Rectal smooth muscle tissue (tissue), 1 donor: ENCODE measurements around the gene AMY1A.
"Not testable (repeated sequence)": the region's sequence is repeated elsewhere in the genome, so short reads cannot be mapped to it uniquely, and the experiment has no call there.

Experiments
- H3K27ac ChIP-seq: one replicate; pipeline ENCODE4 v1.7.0; 2013; ENCODE audit warnings: low read depth, low read length, inconsistent platforms
- H3K27me3 ChIP-seq: one replicate; pipeline ENCODE4 v1.7.0; 2013; ENCODE audit warnings: low read length; ENCODE audit not compliant: control insufficient read depth, insufficient read depth
- H3K36me3 ChIP-seq: one replicate; pipeline ENCODE4 v1.7.0; 2013; ENCODE audit warnings: low read length; ENCODE audit not compliant: control insufficient read depth, insufficient read depth
- H3K4me1 ChIP-seq: one replicate; pipeline ENCODE4 v1.7.0; 2013; ENCODE audit warnings: low read length; ENCODE audit not compliant: control insufficient read depth, insufficient read depth
- H3K4me3 ChIP-seq: one replicate; pipeline ENCODE4 v1.7.0; 2013; ENCODE audit warnings: low read length
- H3K9ac ChIP-seq: one replicate; pipeline ENCODE4 v1.7.0; 2013; ENCODE audit warnings: low read length

Gene AMY1A

GRCh38 chr1:103655460-103655859 is at the start of gene AMY1A:
TSS of gene AMY1A (plus strand) at chr1:103655760. CDS start at chr1:103656331, 571 bp downstream.
- H3K9ac ChIP-seq, H3K4me1 ChIP-seq, H3K27me3 ChIP-seq, H3K27ac ChIP-seq, H3K36me3 ChIP-seq, H3K4me3 ChIP-seq: not testable (repeated sequence)

GRCh38 chr1:103616362-103616761 is 39.2 kb upstream of the AMY1A start:
- Histone ChIP-seq H3K4me3 (no peak overlapping the region), H3K9ac (no peak overlapping the region), H3K27ac (no peak overlapping the region), H3K27me3 (no peaks in the 10 kb centered on the region), H3K4me1 (no peaks in the 10 kb centered on the region), H3K36me3 (no peaks in the 10 kb centered on the region)

GRCh38 chr1:103616994-103617477 is 38.5 kb upstream of the AMY1A start, which contains the start of gene AMY2A:
TSS of gene AMY2A (plus strand) at chr1:103617427. CDS start at chr1:103617441, 14 bp downstream.
- not testable (repeated sequence) for H3K4me1 ChIP-seq, H3K4me3 ChIP-seq, H3K9ac ChIP-seq, H3K27me3 ChIP-seq, H3K36me3 ChIP-seq, H3K27ac ChIP-seq

GRCh38 chr1:103627436-103627835 is 28.1 kb upstream of the AMY1A start:
- H3K27me3 ChIP-seq, H3K27ac ChIP-seq, H3K9ac ChIP-seq, H3K4me1 ChIP-seq, H3K36me3 ChIP-seq, H3K4me3 ChIP-seq: not testable (repeated sequence)

GRCh38 chr1:103641194-103641593 is 14.4 kb upstream of the AMY1A start:
- H3K27ac ChIP-seq, H3K4me1 ChIP-seq, H3K9ac ChIP-seq, H3K36me3 ChIP-seq, H3K4me3 ChIP-seq, H3K27me3 ChIP-seq: not testable (repeated sequence)

GRCh38 chr1:103643908-103644307 is 11.7 kb upstream of the AMY1A start:
- not testable (repeated sequence) for H3K27ac ChIP-seq, H3K9ac ChIP-seq, H3K36me3 ChIP-seq, H3K4me3 ChIP-seq, H3K27me3 ChIP-seq, H3K4me1 ChIP-seq

GRCh38 chr1:103650305-103650704 is 5.3 kb upstream of the AMY1A start:
- not testable (repeated sequence) for H3K4me1 ChIP-seq, H3K36me3 ChIP-seq, H3K27ac ChIP-seq, H3K9ac ChIP-seq, H3K27me3 ChIP-seq, H3K4me3 ChIP-seq

GRCh38 chr1:103650889-103651288 is 4.7 kb upstream of the AMY1A start:
- H3K36me3 ChIP-seq, H3K4me1 ChIP-seq, H3K4me3 ChIP-seq, H3K27me3 ChIP-seq, H3K9ac ChIP-seq, H3K27ac ChIP-seq: not testable (repeated sequence)

- not testable (repeated sequence) for H3K36me3 ChIP-seq, H3K4me1 ChIP-seq, H3K9ac ChIP-seq, H3K27me3 ChIP-seq, H3K27ac ChIP-seq, H3K4me3 ChIP-seq
These were observed 1.4 kb upstream of the AMY1A start for GRCh38 chr1:103654133-103654532.

- H3K4me1 ChIP-seq, H3K27me3 ChIP-seq: not testable (repeated sequence)
These were observed 20.8 kb downstream of the AMY1A start for GRCh38 chr1:103676335-103676734.

GRCh38 chr1:103696110-103696509 is 40.5 kb downstream of the AMY1A start, which contains the start of gene AMY1B:
TSS of gene AMY1B (minus strand) at chr1:103696210. CDS start at chr1:103695639, 571 bp downstream.
- H3K36me3 ChIP-seq, H3K27ac ChIP-seq, H3K4me3 ChIP-seq, H3K27me3 ChIP-seq, H3K9ac ChIP-seq, H3K4me1 ChIP-seq: not testable (repeated sequence)

More at GRCh38 chr1:103676335-103676734, 20.8 kb downstream of the AMY1A start:
- H3K9ac ChIP-seq, H3K4me3 ChIP-seq, H3K27ac ChIP-seq, H3K36me3 ChIP-seq: not testable (repeated sequence)

- not testable (repeated sequence) for H3K9ac ChIP-seq, H3K36me3 ChIP-seq
These were observed 41.9 kb downstream of the AMY1A start for GRCh38 chr1:103697430-103697829.

GRCh38 chr1:103700669-103701068 is 45.1 kb downstream of the AMY1A start:
- not testable (repeated sequence) for H3K4me1 ChIP-seq, H3K36me3 ChIP-seq, H3K9ac ChIP-seq, H3K4me3 ChIP-seq, H3K27me3 ChIP-seq, H3K27ac ChIP-seq

More at GRCh38 chr1:103697430-103697829, 41.9 kb downstream of the AMY1A start:
- not testable (repeated sequence) for H3K4me3 ChIP-seq, H3K27me3 ChIP-seq, H3K27ac ChIP-seq, H3K4me1 ChIP-seq
